PC-3 (cell line): ENCODE results near the gene CD248. TPM values are rescaled to one million over a fixed set of nuclear protein-coding genes. Genes with fewer than 3 reads are reported as not detected.

Experiments used
- ATAC-seq: fragments of 200-7000 bp; cut with Tn5 transposase; 2 replicates; pipeline ENCODE4 v1.9.1; 2020; ENCODE audit warnings: mild to moderate bottlenecking, moderate library complexity
- BruUV-seq: library from RNA; stranded (reverse); fragments of 400-500 nt; replicated peaks from 2 replicates; lab custom pipeline; 2021; lab: Mats Ljungman, UMichigan
- CTCF ChIA-PET: fragments of 300-600 bp; sonication (Branson Sonifier 250); formaldehyde crosslinking; loops from one replicate; lab custom pipeline; 2022; ENCODE audit warnings: antibody characterized with exemption; lab: Charles Lee
- POLR2A ChIA-PET: fragments of 300-600 bp; sonication (Branson Sonifier 250); formaldehyde crosslinking; loops from one replicate; lab custom pipeline; 2022; ENCODE audit warnings: antibody characterized with exemption; ENCODE audit not compliant: unreplicated experiment; lab: Charles Lee
- DNase-seq: peaks from one replicate; pipeline ENCODE4 v3.0.0-alpha.2; 2015
- H2AFZ ChIP-seq: fragments of 300-600 bp; sonication (generic); 2 replicates; pipeline ENCODE4 v1.6.0; 2016; ENCODE audit warnings: antibody characterized with exemption, low read length
- H3F3A ChIP-seq: fragments of 300-600 bp; sonication (generic); one replicate; pipeline ENCODE4 v1.6.0; 2017; ENCODE audit warnings: antibody characterized with exemption, low read length, control low read depth, mild to moderate bottlenecking; ENCODE audit not compliant: unreplicated experiment
- H3K27ac ChIP-seq: fragments of 300-600 bp; sonication (generic); 2 replicates; pipeline ENCODE4 v1.5.1; 2016; ENCODE audit warnings: mild to moderate bottlenecking, low read length
- H3K27me3 ChIP-seq: fragments of 300-600 bp; sonication (generic); 2 replicates; pipeline ENCODE4 v1.6.1; 2016; ENCODE audit warnings: low read length, mixed read lengths
- H3K36me3 ChIP-seq: fragments of 300-600 bp; sonication (generic); 2 replicates; pipeline ENCODE4 v1.6.1; 2016; ENCODE audit warnings: low read depth, mixed run types, low read length, mixed read lengths
- H3K4me1 ChIP-seq: fragments of 300-600 bp; sonication (generic); 2 replicates; pipeline ENCODE4 v1.5.1; 2016; ENCODE audit warnings: low read length; ENCODE audit not compliant: insufficient read depth
- H3K4me2 ChIP-seq: fragments of 300-600 bp; sonication (generic); 2 replicates; pipeline ENCODE4 v1.6.0; 2016; ENCODE audit warnings: low read length
- H3K4me3 ChIP-seq: fragments of 300-600 bp; sonication (generic); 2 replicates; pipeline ENCODE4 v1.5.1; 2016; ENCODE audit warnings: mild to moderate bottlenecking, low read length, mixed read lengths
- H3K79me2 ChIP-seq: fragments of 300-600 bp; sonication (generic); 2 replicates; pipeline ENCODE4 v1.6.1; 2017; ENCODE audit warnings: low read length, mixed read lengths
- H3K9ac ChIP-seq: fragments of 300-600 bp; sonication (generic); 2 replicates; pipeline ENCODE4 v1.6.0; 2016; ENCODE audit warnings: mild to moderate bottlenecking, low read length
- H3K9me2 ChIP-seq: fragments of 300-600 bp; sonication (generic); replicated peaks from 2 replicates; pipeline ENCODE4 v1.6.1; 2016; ENCODE audit warnings: mixed run types, low read length, mixed read lengths
- H3K9me3 ChIP-seq: fragments of 300-600 bp; sonication (generic); 2 replicates; pipeline ENCODE4 v1.6.1; 2016; ENCODE audit warnings: low read length, mixed read lengths
- H4K20me1 ChIP-seq: fragments of 300-600 bp; sonication (generic); 2 replicates; pipeline ENCODE4 v1.6.1; 2016; ENCODE audit warnings: low read length, mixed read lengths
- EZH2 ChIP-seq: fragments of 300-600 bp; sonication (generic); IDR thresholded peaks from one replicate; pipeline ENCODE4 v1.6.1; 2017; ENCODE audit warnings: antibody characterized with exemption, mild to moderate bottlenecking, low read length; ENCODE audit not compliant: unreplicated experiment
- EZH2phosphoT487 ChIP-seq: fragments of 300-600 bp; sonication (generic); IDR thresholded peaks from 2 replicates; pipeline ENCODE4 v1.6.1; 2018; ENCODE audit warnings: mild to moderate bottlenecking, antibody characterized with exemption, low read length, borderline replicate concordance
- intact Hi-C: fragments of 100-400 bp; cut with micrococcal nuclease; formaldehyde crosslinking; loops from 2 replicates; pipeline ENCODE4 v1.9.0; 2023
- total RNA-seq: library from RNA; depleted of rRNA; stranded (reverse); fragments of >200 nt; gene quantifications from 2 replicates; pipeline ENCODE4 v1.2.3, GENCODE V29; 2014
- TF ChIP-seq, protein P1 (sequence below): fragments of 300-600 bp; sonication (generic); conservative IDR thresholded peaks from 2 replicates; pipeline ENCODE4 v1.5.1; 2017; ENCODE audit warnings: antibody characterized with exemption, low read depth, mild to moderate bottlenecking, low read length

CD248 gene
- total RNA-seq, 1 experiment from 2014 or later = not detected

DNA sequence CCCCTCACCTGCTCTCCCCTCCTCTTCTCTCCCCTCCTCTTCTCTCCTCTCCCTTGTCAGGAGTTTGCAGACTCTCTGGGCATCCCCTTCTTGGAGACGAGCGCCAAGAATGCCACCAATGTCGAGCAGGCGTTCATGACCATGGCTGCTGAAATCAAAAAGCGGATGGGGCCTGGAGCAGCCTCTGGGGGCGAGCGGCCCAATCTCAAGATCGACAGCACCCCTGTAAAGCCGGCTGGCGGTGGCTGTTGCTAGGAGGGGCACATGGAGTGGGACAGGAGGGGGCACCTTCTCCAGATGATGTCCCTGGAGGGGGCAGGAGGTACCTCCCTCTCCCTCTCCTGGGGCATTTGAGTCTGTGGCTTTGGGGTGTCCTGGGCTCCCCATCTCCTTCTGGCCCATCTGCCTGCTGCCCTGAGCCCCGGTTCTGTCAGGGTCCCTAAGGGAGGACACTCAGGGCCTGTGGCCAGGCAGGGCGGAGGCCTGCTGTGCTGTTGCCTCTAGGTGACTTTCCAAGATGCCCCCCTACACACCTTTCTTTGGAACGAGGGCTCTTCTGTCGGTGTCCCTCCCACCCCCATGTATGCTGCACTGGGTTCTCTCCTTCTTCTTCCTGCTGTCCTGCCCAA is 40.7 kb downstream of the CD248 start:
- Histone ChIP-seq H3K4me1 (peaks cover 9% of the 10 kb centered on the region; the same call in 1 of the 2 replicates), H3K4me3 (no peak overlapping the region), H3K27me3 (no peaks in the 10 kb centered on the region), H3K36me3 (peaks cover 37% of the 10 kb centered on the region; the same call in 1 of the 2 replicates), H3F3A (no peaks in the 10 kb centered on the region), H3K9me2 (no peaks in the 10 kb centered on the region), H3K4me2 (no peak overlapping the region), H3K9ac (no peak overlapping the region), H4K20me1 (0 out of 2 replicates have a peak, but pooled peaks cover 13% of the 10 kb centered on the region), H3K27ac (no peak overlapping the region), H3K9me3 (no peaks in the 10 kb centered on the region), H3K79me2 (no peaks in the 10 kb centered on the region; the same call in 1 of the 2 replicates), H2AFZ (no peak overlapping the region)
- BruUV-seq = no TSS peak
- DNase-seq (no peak), ATAC-seq (no peak)
- TF ChIP-seq, protein P1, sequence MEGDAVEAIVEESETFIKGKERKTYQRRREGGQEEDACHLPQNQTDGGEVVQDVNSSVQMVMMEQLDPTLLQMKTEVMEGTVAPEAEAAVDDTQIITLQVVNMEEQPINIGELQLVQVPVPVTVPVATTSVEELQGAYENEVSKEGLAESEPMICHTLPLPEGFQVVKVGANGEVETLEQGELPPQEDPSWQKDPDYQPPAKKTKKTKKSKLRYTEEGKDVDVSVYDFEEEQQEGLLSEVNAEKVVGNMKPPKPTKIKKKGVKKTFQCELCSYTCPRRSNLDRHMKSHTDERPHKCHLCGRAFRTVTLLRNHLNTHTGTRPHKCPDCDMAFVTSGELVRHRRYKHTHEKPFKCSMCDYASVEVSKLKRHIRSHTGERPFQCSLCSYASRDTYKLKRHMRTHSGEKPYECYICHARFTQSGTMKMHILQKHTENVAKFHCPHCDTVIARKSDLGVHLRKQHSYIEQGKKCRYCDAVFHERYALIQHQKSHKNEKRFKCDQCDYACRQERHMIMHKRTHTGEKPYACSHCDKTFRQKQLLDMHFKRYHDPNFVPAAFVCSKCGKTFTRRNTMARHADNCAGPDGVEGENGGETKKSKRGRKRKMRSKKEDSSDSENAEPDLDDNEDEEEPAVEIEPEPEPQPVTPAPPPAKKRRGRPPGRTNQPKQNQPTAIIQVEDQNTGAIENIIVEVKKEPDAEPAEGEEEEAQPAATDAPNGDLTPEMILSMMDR = no peak
- TF ChIP-seq EZH2 = no peak
- no peak for TF ChIP-seq EZH2phosphoT487
- intact Hi-C loops = no loop called here
- CTCF ChIA-PET = no interaction called here
- POLR2A ChIA-PET = no interaction called here

DNA sequence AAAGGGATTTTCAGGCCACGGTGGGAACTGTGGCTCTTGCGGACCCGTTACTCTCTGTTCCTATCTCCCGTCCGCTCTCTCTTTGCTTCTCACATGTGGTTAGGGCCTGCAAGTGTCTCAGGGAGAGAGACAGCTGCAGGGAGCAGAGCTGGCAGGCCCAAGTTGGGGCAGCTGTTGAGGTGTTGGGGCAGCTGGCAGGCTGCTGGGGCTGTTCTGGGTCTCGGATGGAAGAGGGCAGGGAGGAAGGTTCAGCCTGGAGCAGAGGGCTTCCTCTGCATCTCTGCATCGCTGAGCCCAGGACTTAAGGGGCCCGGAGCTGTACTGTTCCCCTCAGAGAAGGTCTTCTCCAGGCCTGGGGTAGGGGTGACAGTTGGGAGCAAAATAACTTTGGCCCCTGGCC is 41.4 kb downstream of the CD248 start:
- 0 out of 2 replicates have a peak, but pooled peaks cover 13% of the 10 kb centered on the region for H4K20me1 ChIP-seq
- TF ChIP-seq EZH2 (no peak), EZH2phosphoT487 (no peak)
- TF ChIP-seq, protein P1 = no peak
- no peak overlapping the region for H3K27ac ChIP-seq
- no TSS peak for BruUV-seq
- DNase-seq = no peak
- H3K4me3 ChIP-seq = no peak overlapping the region
- H3K4me2 ChIP-seq = no peak overlapping the region
- ATAC-seq = no peak
- H3K9me3 ChIP-seq = no peaks in the 10 kb centered on the region
- H3K4me1 ChIP-seq = 0 out of 2 replicates have a peak, but pooled peaks cover 2% of the 10 kb centered on the region
- intact Hi-C loops = no loop called here
- ChIA-PET CTCF (no interaction called here), POLR2A (no interaction called here)
- H2AFZ ChIP-seq = no peak overlapping the region
- H3K9me2 ChIP-seq = no peaks in the 10 kb centered on the region
- H3K9ac ChIP-seq = no peak overlapping the region
- H3K79me2 ChIP-seq = peaks cover 6% of the 10 kb centered on the region
- no peaks in the 10 kb centered on the region for H3K27me3 ChIP-seq
- no peaks in the 10 kb centered on the region for H3F3A ChIP-seq
- peaks cover 37% of the 10 kb centered on the region; the same call in 1 of the 2 replicates for H3K36me3 ChIP-seq

DNA sequence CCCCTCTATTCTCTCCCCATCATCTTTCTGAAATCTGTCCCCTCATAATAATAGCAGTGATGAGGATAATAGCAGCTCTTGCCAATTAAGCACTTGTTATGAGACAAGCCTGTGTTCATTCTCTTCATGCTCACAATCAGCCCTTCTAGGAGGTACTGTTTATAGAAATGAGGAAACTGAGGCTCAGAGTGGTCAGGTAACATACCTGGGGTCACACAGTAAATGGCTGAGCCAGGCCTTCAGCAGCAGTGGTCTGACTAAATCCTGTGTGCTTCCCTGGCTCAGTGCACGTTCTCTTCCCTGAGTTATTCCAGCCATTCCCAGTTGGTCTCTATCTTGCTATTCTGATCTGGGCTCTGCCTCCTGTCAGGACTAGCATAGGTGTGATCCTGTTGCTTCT is 42.6 kb downstream of the CD248 start:
- no TSS peak for BruUV-seq
- no peaks in the 10 kb centered on the region for H3F3A ChIP-seq
- DNase-seq (no peak), ATAC-seq (no peak)
- ChIA-PET CTCF (no interaction called here), POLR2A (no interaction called here)
- peaks cover 10% of the 10 kb centered on the region for H3K4me1 ChIP-seq
- 0 out of 2 replicates have a peak, but pooled peaks cover 21% of the 10 kb centered on the region for H4K20me1 ChIP-seq
- H2AFZ ChIP-seq = no peak overlapping the region
- no peak overlapping the region for H3K4me3 ChIP-seq
- intact Hi-C loops = no loop called here
- no peaks in the 10 kb centered on the region for H3K27me3 ChIP-seq
- TF ChIP-seq EZH2phosphoT487 = no peak
- no peak for TF ChIP-seq EZH2
- TF ChIP-seq, protein P1 = no peak
- no peaks in the 10 kb centered on the region for H3K9me3 ChIP-seq
- no peak overlapping the region for H3K27ac ChIP-seq
- peaks cover 37% of the 10 kb centered on the region; the same call in 1 of the 2 replicates for H3K36me3 ChIP-seq
- no peak overlapping the region for H3K9ac ChIP-seq
- no peaks in the 10 kb centered on the region for H3K9me2 ChIP-seq
- no peak overlapping the region for H3K4me2 ChIP-seq
- H3K79me2 ChIP-seq = peaks cover 18% of the 10 kb centered on the region
